ENCODE results near the gene SLC25A19. TPM values are rescaled to one million over a fixed set of nuclear protein-coding genes. Genes with fewer than 3 reads are reported as not detected.

The SLC25A19 gene
- polyA plus RNA-seq, 3 donors: 7.1 to 13.0 (median 8.4) TPM

Other genes starting within 250 kb of the SLC25A19 start
- 100 to 1,000 TPM; 299 to 318 (median 307) TPM for gene ATP5PD, start 242.5 kb downstream of the SLC25A19 start, polyA plus RNA-seq (ENCODE audit: insufficient read length in 3 of 3)
- gene KCTD2, start 242.2 kb downstream of the SLC25A19 start, polyA plus RNA-seq (ENCODE audit: insufficient read length in 3 of 3): 10 to 100 TPM; 31.0 to 33.9 (median 32.8) TPM
- gene SLC16A5, start 201.5 kb downstream of the SLC25A19 start, polyA plus RNA-seq (ENCODE audit: insufficient read length in 3 of 3): 10 to 100 TPM; 27.4 to 42.7 (median 39.8) TPM
- gene ARMC7, start 179.5 kb downstream of the SLC25A19 start, polyA plus RNA-seq (ENCODE audit: insufficient read length in 3 of 3): 10 to 100 TPM; 17.3 to 19.1 (median 18.9) TPM
- 10 to 100 TPM; 52.8 to 72.7 (median 69.7) TPM for gene NT5C, start 157.7 kb downstream of the SLC25A19 start, polyA plus RNA-seq (ENCODE audit: insufficient read length in 3 of 3)
- 100 to 1,000 TPM in 2 of 3 donors, 10 to 100 TPM in 1; 86.5 to 109 (median 103) TPM for gene JPT1, start 134.9 kb downstream of the SLC25A19 start, polyA plus RNA-seq (ENCODE audit: insufficient read length in 3 of 3)
- gene SUMO2, start 106.5 kb downstream of the SLC25A19 start, polyA plus RNA-seq (ENCODE audit: insufficient read length in 3 of 3): 100 to 1,000 TPM; 651 to 676 (median 657) TPM
- gene NUP85, start 83.8 kb downstream of the SLC25A19 start, polyA plus RNA-seq (ENCODE audit: insufficient read length in 3 of 3): 10 to 100 TPM; 66.4 to 82.0 (median 78.2) TPM
- gene GGA3, start 27.8 kb downstream of the SLC25A19 start, polyA plus RNA-seq (ENCODE audit: insufficient read length in 3 of 3): 10 to 100 TPM; 38.2 to 49.9 (median 47.9) TPM
- gene MRPS7, start 27.6 kb downstream of the SLC25A19 start, polyA plus RNA-seq (ENCODE audit: insufficient read length in 3 of 3): 10 to 100 TPM; 72.9 to 80.1 (median 79.4) TPM
- gene MIF4GD, start 18.2 kb downstream of the SLC25A19 start, polyA plus RNA-seq (ENCODE audit: insufficient read length in 3 of 3): 10 to 100 TPM; 21.8 to 22.8 (median 22.3) TPM
- 10 to 100 TPM; 87.7 to 96.9 (median 94.9) TPM for gene GRB2, start 116.2 kb upstream of the SLC25A19 start, polyA plus RNA-seq (ENCODE audit: insufficient read length in 3 of 3)
- gene TMEM94, start 167.2 kb upstream of the SLC25A19 start, polyA plus RNA-seq (ENCODE audit: insufficient read length in 3 of 3): 100 to 1,000 TPM; 103 to 117 (median 105) TPM
- gene CASKIN2, start 226.1 kb upstream of the SLC25A19 start, polyA plus RNA-seq (ENCODE audit: insufficient read length in 3 of 3): 10 to 100 TPM; 27.8 to 32.8 (median 32.7) TPM
- 10 to 100 TPM; 45.4 to 58.8 (median 55.8) TPM for gene TSEN54, start 227.1 kb upstream of the SLC25A19 start, polyA plus RNA-seq (ENCODE audit: insufficient read length in 3 of 3)
- gene LLGL2, start 236.3 kb upstream of the SLC25A19 start, polyA plus RNA-seq (ENCODE audit: insufficient read length in 3 of 3): 100 to 1,000 TPM in 1 of 3 donors, 10 to 100 TPM in 2; 66.7 to 107 (median 99.7) TPM

Data from renal pelvis (tissue), 3 donors.